AG08395 (cell line): ENCODE data around the gene ABTB2.
"Not testable (repeated sequence)": the region's sequence is repeated elsewhere in the genome, so short reads cannot be mapped to it uniquely, and the experiment has no call there.

ENCODE experiments used
- DNase-seq: peaks from one replicate; pipeline ENCODE4 v3.0.0; 2012; ENCODE audit warnings: mixed read lengths, low spot score

The ABTB2 gene

DNA sequence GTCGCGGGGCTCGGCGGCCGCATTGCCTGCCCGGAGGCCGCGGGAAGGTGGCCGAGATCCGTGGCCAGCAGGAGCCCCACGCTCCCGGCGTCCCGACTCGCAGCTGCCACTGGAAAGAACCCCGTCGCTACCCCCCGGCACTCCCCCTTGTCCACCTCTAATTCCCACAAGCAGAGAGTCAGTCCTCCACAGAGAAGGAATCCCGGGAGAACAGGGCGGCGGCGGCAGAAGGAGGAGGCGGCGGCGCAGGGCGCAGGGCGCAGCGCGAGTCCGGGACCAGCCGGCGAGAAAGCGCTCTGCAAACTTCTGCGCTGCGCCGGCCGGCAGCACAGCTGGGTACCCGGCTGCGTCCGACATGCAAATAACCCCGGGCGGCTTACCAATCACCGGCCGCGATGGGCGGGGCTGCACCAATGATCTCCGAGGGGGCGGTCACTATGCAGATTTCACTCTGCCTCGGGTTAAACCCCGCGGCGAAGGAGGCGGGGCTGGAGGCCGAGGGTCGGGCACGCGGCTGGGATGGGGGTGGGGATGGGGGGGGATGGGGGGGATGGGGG is at the start of gene ABTB2:
TSS of gene ABTB2 (minus strand) at position 310 of the 557 bp plus-strand sequence.
- DNase-seq, result peak; percentile 97

DNA sequence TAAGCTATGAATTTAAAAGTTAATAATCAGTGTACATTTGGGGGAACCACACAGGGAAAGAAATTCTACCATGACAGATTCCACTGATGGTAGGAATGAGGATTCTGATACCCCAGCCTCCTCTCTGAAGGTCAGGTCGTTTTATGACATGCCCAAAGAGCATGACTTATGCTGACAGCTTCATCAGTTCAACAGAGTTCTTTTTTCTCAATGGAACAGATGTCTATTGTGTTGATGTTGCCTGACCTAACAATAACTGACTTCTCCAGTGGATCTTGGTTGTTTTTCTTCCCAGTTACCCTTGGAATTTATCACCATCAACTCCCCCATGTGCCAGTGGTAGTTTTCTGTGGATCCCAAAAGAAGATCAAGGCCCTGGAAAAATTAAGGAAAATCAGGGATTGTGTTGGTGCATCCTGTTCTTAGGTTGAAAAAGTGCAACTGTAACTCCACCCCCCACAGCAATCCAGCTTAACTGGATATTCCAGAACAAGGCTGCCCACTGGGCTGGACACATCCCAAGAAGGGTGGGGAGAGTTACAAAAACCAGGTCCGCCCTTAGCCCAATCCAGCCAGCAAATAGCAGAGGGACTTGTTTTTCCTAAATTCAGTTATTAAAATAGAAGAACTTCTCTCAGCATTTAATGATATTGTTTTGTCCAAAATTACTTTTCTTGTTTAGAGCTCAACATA is 49.5 kb upstream of the ABTB2 start:
- no peak for DNase-seq

GRCh38 chr11:34406413-34406812 is 48.6 kb upstream of the ABTB2 start:
- DNase-seq, result no peak

GRCh38 chr11:34405079-34405858 is 47.5 kb upstream of the ABTB2 start:
- DNase-seq, result peak; percentile 71

- no peak for DNase-seq
These were observed 46.5 kb upstream of the ABTB2 start for GRCh38 chr11:34404280-34404679.

DNA sequence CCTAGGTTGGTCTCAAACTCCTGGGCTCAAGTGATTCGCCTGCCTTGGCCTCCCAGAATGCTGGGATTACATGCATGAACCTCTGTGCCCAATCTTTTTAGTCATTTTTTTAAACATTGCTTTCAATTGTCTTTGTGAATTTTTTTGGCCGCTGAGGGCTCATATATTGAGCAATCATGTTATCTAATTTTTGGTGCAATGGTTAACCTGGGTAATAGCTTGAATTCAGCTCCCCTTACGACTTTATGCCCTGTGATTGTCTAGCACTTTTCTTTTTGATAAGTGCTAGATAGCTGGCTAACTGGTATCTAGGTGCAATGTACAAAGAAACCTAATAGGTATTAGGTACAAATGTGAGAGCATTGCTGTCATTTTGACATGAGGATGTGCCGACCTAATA is 45.6 kb upstream of the ABTB2 start:
- no peak for DNase-seq

- no peak for DNase-seq
These were observed 40.0 kb upstream of the ABTB2 start for GRCh38 chr11:34397811-34398210.

- no peak for DNase-seq
These were observed 39.3 kb upstream of the ABTB2 start for GRCh38 chr11:34397120-34397519.

DNA sequence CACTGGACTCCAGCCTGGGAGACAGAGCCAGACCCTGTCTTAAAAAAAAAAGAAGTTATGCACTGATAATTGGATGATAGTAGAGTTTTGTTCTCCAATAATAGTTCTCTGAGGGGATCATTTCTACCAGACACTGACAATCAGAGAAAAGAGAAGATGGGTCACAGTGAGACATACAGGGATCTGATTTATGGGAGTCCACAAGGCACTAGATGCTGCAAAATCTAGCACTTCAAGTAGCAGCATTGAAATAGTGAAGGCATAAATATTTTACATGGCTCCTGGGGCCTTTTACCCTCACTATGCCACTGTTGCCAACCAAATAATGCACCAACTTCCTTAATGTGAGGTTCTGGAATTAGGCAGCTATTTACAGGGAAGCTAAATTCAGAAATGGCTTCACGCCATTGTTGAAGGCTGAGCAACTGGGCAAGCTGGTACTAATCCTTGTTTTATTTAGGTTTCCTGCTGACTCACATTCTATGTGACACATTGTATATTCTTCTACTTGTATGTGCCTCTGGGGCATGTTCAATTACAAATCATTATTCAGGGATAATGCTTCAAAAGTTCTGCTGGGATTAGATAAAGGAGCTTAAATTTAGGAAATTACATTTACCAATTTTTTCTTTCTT is 38.2 kb upstream of the ABTB2 start:
- peak; percentile 63 for DNase-seq

GRCh38 chr11:34394771-34395300 is 37.0 kb upstream of the ABTB2 start:
- no peak for DNase-seq

GRCh38 chr11:34387653-34388052 is 29.8 kb upstream of the ABTB2 start:
- no peak for DNase-seq

- not testable (repeated sequence) for DNase-seq
These were observed 28.5 kb upstream of the ABTB2 start for GRCh38 chr11:34386356-34386755.

DNA sequence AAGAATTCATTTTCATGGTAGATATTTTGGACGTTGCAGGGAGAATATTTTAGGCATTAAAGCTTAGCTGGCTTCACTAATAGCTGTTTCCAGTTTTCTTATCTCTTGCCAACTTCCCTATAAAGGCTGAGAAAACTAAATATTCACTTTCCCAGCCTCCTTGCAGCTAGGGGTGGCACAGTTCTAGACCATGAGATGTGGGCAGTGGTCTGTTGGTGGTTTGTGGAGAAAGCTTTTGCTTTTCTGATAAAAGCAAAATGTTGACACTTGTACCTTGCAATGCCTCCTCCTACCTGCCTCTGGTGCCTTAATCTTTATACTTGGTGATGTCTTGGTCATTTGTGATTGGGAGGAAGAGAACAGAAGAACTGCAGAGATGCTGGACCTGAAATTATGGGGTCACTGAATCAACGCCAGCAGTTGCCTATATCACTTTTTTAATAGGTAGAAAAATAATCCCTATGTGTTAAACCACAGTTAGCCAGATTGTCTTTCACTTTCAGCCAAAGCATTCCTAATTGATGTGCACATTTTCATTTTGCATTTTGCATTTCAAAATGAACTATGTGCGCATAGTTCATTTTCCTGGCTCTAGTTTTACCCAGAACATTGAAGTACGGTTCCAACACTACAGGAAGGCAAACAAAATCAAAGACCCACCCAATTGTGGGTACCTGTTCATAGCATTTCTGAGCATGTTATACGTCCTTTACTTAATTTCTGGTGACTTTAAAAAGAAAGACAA is 24.9 kb upstream of the ABTB2 start:
- no peak for DNase-seq

- no peak for DNase-seq
These were observed 24.0 kb upstream of the ABTB2 start for GRCh38 chr11:34381775-34382174.

- peak; percentile 57 for DNase-seq
These were observed 22.9 kb upstream of the ABTB2 start for GRCh38 chr11:34380696-34381095.

GRCh38 chr11:34379539-34379938 is 21.7 kb upstream of the ABTB2 start:
- no peak for DNase-seq

DNA sequence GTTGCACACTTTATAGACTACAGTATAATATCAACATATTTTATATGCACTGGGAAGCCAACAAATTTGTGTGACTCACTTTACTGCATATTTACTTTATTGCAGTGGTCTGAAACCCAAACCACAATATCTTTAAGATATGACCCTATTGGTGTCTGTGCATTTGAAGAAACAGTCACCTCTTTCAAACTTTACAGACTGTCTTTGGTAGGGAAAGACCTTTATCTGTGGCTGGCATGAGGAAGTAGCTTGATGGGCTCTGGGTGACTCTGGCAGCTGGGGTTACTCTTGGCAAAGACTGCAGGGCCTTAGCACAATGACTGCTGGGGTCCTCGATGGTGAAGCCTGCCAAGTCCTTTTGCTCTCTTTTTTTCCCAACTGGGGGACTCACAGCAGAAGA is 21.3 kb upstream of the ABTB2 start:
- no peak for DNase-seq

GRCh38 chr11:34373727-34374126 is 15.9 kb upstream of the ABTB2 start:
- DNase-seq, result no peak

GRCh38 chr11:34366522-34366921 is 8.7 kb upstream of the ABTB2 start:
- no peak for DNase-seq

DNA sequence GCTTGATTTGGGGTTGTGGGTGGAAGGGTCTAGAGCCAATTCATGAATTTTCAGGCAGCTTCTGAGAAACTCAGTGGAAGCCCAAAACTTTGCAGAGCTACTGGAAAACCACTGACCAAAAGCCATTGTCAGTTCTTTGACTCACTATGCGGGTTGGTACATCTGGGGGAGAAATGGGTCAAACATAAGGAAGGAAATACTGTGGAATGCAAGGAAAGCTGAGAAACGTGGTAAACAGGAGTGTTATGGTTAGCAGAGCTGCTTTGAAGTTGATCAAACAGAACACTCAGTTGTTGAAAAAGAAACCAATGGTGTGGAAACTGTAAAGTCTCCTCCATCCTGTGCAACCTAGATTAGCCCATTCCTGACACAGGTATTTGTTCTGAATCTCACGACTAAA is 6.3 kb upstream of the ABTB2 start:
- DNase-seq, result no peak

DNA sequence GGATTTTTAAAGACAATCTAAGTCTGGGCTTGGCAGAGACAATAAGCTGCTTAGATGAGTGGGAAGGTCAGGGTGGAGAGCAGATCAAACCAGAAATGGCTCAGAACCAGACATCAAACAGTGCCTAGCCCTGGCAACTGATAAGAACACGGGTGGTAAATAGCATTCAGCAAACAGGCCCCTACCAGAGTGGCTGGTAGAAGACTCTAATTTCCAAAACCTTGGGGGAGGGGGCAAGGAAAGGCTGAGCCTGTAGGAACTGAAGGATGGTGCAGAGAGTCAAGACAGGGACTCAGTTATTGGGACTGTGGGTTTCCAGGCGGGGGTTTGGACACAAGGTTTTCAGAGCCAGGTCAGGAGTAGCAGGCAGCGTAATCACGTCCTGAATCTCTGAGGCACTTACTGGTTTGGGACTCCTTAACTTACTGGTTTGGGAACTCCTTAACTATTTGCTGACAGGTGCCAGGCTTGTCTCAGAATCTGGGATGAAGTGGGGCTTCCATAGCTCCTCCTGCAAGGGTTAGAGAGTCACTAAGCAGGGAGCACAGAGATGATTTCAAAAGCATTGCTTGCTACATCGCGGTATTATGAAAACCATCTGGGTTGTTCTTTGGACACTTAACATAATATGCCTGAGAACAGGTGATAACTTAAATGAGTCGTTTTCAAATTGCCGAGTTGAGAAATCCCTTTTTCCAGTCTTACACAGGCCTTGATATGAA is 5.7 kb upstream of the ABTB2 start:
- DNase-seq, result no peak
